ENCODE results near the gene ACP3.

ACP3 gene

GRCh38 chr3:132318451-132318850 is 1.2 kb downstream of the ACP3 start:
- DNase-seq, result no peak

DNA sequence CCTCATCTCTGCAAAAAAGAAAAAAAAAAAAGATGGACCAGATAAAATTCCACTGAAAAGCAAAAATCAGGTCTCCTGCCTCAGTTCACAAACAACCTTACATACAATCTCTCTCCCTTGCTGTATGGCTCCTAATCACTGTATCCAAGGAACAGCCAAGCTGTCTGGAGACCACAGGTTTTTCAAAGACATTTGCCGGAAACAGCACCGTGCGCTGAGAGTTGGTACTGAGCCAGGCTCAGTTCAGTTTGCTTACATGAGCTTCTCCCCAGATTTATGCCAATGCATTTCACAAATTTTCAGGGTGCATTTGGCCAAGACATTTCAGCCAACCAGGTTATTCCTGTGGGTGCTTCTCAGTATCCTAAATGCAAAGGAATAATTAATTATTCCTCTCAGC is 4.1 kb downstream of the ACP3 start:
- DNase-seq, result no peak

- DNase-seq, result no peak
Observed at GRCh38 chr3:132325103-132325606, 7.9 kb downstream of the ACP3 start.

DNA sequence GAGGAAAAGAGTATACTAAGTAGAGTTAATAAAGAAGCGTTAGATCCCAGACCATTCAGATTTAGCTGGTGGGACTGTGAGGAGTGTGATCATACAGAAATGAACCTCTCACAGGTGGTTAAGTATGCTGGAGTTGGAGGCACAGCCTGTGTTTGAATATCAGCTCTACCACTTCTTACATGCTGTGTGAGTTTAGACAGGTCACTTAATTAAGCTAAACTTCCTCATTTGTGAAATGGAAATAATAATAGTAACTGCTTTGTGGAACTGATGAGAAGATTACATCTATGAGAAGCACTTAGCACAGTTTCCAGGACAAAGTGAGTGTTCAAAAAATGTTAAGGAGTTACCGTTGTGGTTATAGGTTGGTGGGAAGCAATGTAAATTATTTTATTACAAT is 8.4 kb downstream of the ACP3 start:
- DNase-seq, result no peak

DNA sequence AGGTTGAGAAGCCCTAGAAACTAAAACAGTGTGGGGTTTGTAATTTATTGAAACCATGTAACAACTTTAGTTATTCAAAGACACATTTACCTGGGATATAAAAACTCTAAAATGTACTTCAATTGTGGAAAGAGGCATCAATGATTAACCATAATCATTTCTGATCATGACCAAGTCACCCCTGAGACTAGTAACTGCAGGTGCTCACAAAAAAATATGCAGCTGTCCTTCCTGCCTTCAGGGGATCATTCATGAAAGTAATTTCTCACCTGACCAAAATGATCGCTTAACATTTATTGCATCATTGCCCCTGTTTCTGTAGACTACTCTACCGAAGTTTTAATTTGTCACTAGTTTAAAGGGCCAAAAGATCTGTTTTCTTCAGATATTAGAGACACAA is 9.0 kb downstream of the ACP3 start:
- DNase-seq, result no peak

DNA sequence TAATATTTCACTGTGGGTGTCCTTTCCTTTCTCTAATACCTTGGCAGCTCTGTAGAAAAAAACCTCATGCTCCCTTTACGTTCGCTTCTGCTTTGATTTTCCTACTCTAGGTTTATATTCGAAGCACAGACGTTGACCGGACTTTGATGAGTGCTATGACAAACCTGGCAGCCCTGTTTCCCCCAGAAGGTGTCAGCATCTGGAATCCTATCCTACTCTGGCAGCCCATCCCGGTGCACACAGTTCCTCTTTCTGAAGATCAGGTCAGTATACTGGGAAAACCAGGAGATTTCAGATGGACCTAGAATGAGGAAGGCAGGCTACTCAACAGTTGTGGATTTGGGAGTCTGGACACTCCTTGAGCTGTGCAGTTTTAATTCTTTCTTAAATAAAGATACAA is 14.9 kb downstream of the ACP3 start:
- DNase-seq, result no peak

GRCh38 chr3:132332508-132332907 is 15.3 kb downstream of the ACP3 start:
- DNase-seq, result no peak

GRCh38 chr3:132341746-132342145 is 24.5 kb downstream of the ACP3 start:
- no peak for DNase-seq

- DNase-seq, result no peak
Observed at GRCh38 chr3:132342183-132342582, 25.0 kb downstream of the ACP3 start.

GRCh38 chr3:132342610-132343009 is 25.4 kb downstream of the ACP3 start:
- no peak for DNase-seq

GRCh38 chr3:132343018-132343612 is 25.9 kb downstream of the ACP3 start:
- peak in 1 of 2 donors; percentile 80 for DNase-seq

GRCh38 chr3:132344666-132345280 is 27.6 kb downstream of the ACP3 start:
- no peak for DNase-seq

GRCh38 chr3:132346841-132347736 is 29.9 kb downstream of the ACP3 start:
- peak; percentile 30 to 34 for DNase-seq

DNA sequence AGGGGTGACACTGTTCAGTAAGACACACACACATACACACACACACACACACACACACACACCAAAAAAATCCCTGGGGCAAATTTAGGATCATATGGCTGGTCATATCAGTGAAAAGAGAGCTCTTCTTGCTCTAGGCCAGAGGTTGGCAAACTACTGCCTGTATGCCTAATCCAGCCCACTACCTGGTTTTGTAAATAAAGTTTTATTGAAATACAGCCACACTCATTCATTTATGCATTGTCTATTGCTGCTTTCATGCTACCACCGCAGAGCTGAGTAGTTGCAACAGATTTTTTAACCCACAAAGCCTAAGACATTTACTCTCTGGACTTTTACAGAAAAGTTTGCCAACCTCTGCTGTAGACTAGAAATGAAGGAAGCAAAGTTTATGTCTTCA is 30.6 kb downstream of the ACP3 start:
- no peak for DNase-seq

GRCh38 chr3:132348531-132348930 is 31.3 kb downstream of the ACP3 start:
- DNase-seq, result no peak

DNA sequence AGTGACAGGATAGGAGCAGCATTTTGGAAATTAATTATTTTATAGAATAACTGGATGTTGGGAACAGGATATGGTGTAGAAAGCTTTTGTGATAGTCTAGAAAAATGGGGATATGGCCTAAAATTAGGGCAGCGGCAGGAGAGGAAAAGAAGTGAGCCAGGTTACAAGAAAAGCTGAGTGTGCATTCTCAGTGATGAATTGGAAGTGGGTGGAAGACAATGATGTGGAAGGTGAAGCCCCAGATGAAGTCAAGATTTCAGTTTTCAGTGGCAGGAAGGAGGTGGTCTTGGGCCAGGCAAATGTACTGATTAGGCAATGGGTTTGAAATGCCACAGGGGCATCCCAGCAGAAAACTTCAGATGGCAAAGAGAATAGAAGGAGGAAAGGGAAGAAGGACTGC is 33.6 kb downstream of the ACP3 start:
- no peak for DNase-seq

GRCh38 chr3:132351222-132351806 is 34.1 kb downstream of the ACP3 start:
- DNase-seq, result no peak

- DNase-seq, result peak; percentile 35 to 70
Observed at GRCh38 chr3:132352556-132353143, 35.4 kb downstream of the ACP3 start.

DNA sequence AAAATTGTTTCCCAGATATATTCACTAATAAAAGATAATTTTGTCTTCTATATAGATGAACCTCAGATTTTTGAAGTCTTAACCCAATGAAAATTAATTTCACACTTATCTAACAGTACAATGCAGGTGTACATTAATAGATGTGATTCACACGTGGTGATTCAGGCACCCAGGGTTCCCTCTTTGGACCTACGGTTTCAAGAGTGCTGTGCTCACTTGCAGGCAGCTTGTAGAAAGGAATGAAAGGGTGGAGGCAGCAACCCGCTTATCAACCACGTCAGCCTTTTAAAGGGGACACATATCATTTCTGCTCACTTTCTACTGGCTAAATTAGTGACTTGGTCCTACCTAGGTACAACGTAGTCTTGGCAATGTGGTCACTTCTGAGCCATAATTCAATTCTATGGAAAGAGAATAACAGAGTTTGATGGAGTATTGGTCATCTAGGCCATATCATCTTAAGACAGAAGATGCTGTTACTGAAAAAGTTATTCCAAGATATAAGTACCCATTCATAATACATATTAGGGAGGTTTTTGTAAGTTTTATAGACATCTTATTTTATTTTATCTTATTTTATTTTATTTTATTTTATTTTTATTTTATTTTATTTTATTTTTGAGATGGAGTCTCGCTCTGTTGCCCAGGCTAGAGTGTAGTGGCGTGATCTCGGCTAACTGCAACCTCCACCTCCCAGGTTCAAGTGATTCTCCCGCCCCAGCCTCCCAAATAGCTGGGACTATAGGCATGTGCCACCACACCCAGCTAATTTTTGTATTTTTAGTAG is 37.9 kb downstream of the ACP3 start:
- DNase-seq, result no peak

GRCh38 chr3:132356568-132356967 is 39.4 kb downstream of the ACP3 start:
- no peak for DNase-seq

DNA sequence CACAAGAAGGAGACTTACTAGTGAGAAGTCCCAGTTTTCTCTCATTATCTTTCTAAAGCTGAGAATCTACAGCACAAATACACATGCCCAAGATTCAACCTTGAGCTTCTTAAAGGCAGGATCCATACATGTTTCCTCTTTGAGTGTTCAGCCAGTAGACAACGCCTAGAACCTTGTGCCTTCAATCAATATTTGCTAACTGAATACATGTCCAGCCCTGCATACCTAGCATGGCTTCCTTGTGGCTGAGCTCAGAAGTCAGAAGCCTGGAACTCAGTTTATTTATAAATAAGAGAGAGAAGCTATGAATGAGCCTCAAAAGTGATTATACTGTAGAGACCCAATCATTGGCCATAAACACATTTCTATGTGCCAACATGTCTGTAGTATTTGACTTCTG is 43.5 kb downstream of the ACP3 start:
- DNase-seq, result no peak

DNA sequence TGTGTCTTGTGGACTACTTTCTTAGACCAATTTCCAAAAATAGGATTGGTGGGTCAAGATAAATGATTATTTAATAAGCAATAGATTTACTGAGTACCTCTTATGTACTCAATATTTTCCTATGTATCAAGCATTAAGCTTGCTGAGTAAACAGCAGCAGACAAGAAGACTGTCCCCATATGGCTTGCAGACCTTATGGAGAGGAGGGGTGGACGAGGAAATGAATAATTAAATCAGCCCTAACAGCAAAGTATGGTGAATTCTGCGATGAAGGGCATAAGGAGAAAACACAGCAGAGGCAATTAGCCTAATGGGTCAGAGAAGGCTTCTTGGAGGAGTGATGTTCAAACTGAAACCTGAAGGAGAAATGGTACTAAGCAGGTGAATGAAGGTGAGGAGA is 45.1 kb downstream of the ACP3 start:
- no peak for DNase-seq

All from hippocampal formation (tissue), 2 donors.